Lower leg skin (tissue), 3 donors: ENCODE data around the gene KXD1.

ENCODE experiments used
- POLR2A ChIP-seq, 2 donors: fragments of 450-650 bp; IDR thresholded peaks; one replicate each; pipeline ENCODE4 v1.6.1; 2016 to 2017; ENCODE audit warnings: antibody characterized with exemption in 2 of 2, mild to moderate bottlenecking in 1 of 2, moderate library complexity in 1 of 2
- TF ChIP-seq, protein P1 (sequence below), 3 donors: fragments of 450-650 bp; IDR thresholded peaks; one replicate each; pipeline ENCODE4 v1.5.1; 2016; ENCODE audit warnings: antibody characterized with exemption in 3 of 3, mild to moderate bottlenecking in 3 of 3, moderate library complexity in 2 of 3

DNA sequence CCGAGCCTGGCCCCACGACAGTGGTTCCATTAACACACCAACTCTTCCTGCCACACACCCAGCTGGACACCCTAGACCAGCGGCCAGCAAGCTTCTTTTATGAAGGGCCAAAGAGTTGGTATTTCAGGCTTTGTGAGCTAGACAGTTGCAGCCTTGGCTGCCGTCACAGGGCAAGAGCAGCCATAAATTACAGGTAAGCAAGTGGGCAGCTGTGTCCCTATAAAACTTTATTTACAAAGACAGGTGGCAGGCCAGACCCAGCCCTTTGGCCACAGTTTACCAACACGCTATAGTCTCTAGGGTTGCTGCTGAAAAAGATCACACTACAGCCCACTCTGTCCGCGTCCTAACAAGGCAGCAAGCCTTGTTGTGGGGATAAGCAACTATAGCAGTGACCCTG is 49.1 kb upstream of the KXD1 start:
- TF ChIP-seq, protein P1, sequence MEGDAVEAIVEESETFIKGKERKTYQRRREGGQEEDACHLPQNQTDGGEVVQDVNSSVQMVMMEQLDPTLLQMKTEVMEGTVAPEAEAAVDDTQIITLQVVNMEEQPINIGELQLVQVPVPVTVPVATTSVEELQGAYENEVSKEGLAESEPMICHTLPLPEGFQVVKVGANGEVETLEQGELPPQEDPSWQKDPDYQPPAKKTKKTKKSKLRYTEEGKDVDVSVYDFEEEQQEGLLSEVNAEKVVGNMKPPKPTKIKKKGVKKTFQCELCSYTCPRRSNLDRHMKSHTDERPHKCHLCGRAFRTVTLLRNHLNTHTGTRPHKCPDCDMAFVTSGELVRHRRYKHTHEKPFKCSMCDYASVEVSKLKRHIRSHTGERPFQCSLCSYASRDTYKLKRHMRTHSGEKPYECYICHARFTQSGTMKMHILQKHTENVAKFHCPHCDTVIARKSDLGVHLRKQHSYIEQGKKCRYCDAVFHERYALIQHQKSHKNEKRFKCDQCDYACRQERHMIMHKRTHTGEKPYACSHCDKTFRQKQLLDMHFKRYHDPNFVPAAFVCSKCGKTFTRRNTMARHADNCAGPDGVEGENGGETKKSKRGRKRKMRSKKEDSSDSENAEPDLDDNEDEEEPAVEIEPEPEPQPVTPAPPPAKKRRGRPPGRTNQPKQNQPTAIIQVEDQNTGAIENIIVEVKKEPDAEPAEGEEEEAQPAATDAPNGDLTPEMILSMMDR (IDR thresholded peaks at IDR 0.05), result no peak
- no peak for TF ChIP-seq POLR2A (IDR thresholded peaks at IDR 0.05)
